Stomach (tissue), 4 donors: Measurements from ENCODE around the gene GCK.

Experiments used
- CTCF ChIP-seq, 7 experiments: fragments of 450-650 bp in 4 of 7; fragments of 200-600 bp in 3 of 7; sonication (generic) in 3 of 7; IDR thresholded peaks; one replicate each; pipeline ENCODE4 v1.5.1; 2016 to 2019; ENCODE audit warnings: antibody characterized with exemption in 7 of 7, control low read depth in 2 of 7, mild to moderate bottlenecking in 1 of 7
- EP300 ChIP-seq: sonication (generic); formaldehyde crosslinking; IDR thresholded peaks from one replicate; pipeline ENCODE4 v1.6.1; 2017; ENCODE audit warnings: antibody characterized with exemption
- POLR2A ChIP-seq, 4 donors: fragments of 450-650 bp; IDR thresholded peaks; one replicate each; pipeline ENCODE4 v1.6.1; 2016; ENCODE audit warnings: antibody characterized with exemption in 4 of 4, control low read depth in 2 of 4, mild to moderate bottlenecking in 1 of 4, moderate library complexity in 1 of 4
- POLR2AphosphoS5 ChIP-seq, 3 donors: sonication (generic); formaldehyde crosslinking; IDR thresholded peaks; one replicate each; pipeline ENCODE4 v1.6.1; 2016; ENCODE audit warnings: antibody characterized with exemption in 3 of 3

GRCh38 chr7:44102846-44103565, 86.2 kb downstream of the GCK start:
- TF ChIP-seq CTCF (IDR thresholded peaks at IDR 0.05), result no peak
- TF ChIP-seq POLR2AphosphoS5 (IDR thresholded peaks at IDR 0.05), result no peak
- TF ChIP-seq POLR2A (IDR thresholded peaks at IDR 0.05), result no peak
- no peak for TF ChIP-seq EP300
